SK-N-SH (cell line): ENCODE measurements around the gene UBE2I. TPM values are rescaled to one million over a fixed set of nuclear protein-coding genes. Genes with fewer than 3 reads are reported as not detected.
A peak's percentile ranks its signal among the peaks of the same experiment; 100 is the strongest.

Source experiments
- CTCF ChIA-PET: fragments of 300-600, 350-600 bp; formaldehyde crosslinking; extraction: SDS; loops from one replicate; lab custom pipeline; 2021; lab: Yijun Ruan, JAX
- POLR2A ChIA-PET: fragments of 350-600 bp; sonication (Branson Sonifier 250); formaldehyde crosslinking; extraction: SDS; loops from one replicate; lab custom pipeline; 2020; ENCODE audit warnings: antibody characterized with exemption, inconsistent platforms; lab: Yijun Ruan, JAX
- DNase-seq: peaks from one replicate; pipeline ENCODE4 v3.0.0; 2012
- H2AFZ ChIP-seq: fragments of 200-600 bp; sonication (generic); 2 replicates; pipeline ENCODE4 v1.8.1; 2016; ENCODE audit warnings: antibody characterized with exemption, mild to moderate bottlenecking, low read depth
- H3F3A ChIP-seq: fragments of 200-600 bp; sonication (generic); replicated peaks from 2 replicates; pipeline ENCODE3; 2016; ENCODE audit warnings: antibody characterized with exemption, mild to moderate bottlenecking; ENCODE audit not compliant: insufficient read depth
- H3K27ac ChIP-seq, 2 experiments: fragments of 200-500 bp in 1 of 2; fragments of 200-600 bp in 1 of 2; sonication (Bioruptor generic) in 1 of 2; sonication (generic), shearing (Covaris generic) in 1 of 2; 2 replicates each; pipeline versions ENCODE4 v1.5.1 to v1.6.1; 2014 to 2016; ENCODE audit warnings: low read depth in 2 of 2, inconsistent platforms in 1 of 2, low read length in 1 of 2, mild to moderate bottlenecking in 1 of 2, mixed read lengths in 1 of 2
- H3K27me3 ChIP-seq: fragments of 200-600 bp; sonication (generic), shearing (Covaris generic); 2 replicates; pipeline ENCODE4 v1.6.1; 2016; ENCODE audit warnings: mixed run types; ENCODE audit not compliant: insufficient read depth
- H3K36me3 ChIP-seq, 2 experiments: fragments of 200-500 bp in 1 of 2; fragments of 200-600 bp in 1 of 2; sonication (Bioruptor generic) in 1 of 2; sonication (generic) in 1 of 2; replicated peaks in 1 of 2; 2 replicates each; pipeline versions ENCODE3 to v1.5.1; 2014 to 2016; ENCODE audit warnings: low read length in 1 of 2, mild to moderate bottlenecking in 1 of 2; ENCODE audit not compliant: insufficient read depth in 2 of 2, control insufficient read depth in 1 of 2
- H3K4me1 ChIP-seq, 2 experiments: fragments of 200-500 bp in 1 of 2; fragments of 200-600 bp in 1 of 2; sonication (Bioruptor generic) in 1 of 2; sonication (generic), shearing (Covaris generic) in 1 of 2; 2 replicates each; pipeline versions ENCODE4 v1.5.1 to v1.6.1; 2014 to 2016; ENCODE audit warnings: low read depth in 1 of 2, low read length in 1 of 2, mixed run types in 1 of 2; ENCODE audit not compliant: insufficient read depth in 2 of 2, control insufficient read depth in 1 of 2
- H3K4me2 ChIP-seq: fragments of 200-600 bp; sonication (generic), shearing (Covaris generic); 2 replicates; pipeline ENCODE4 v1.6.1; 2017; ENCODE audit warnings: mixed run types
- H3K4me3 ChIP-seq, 2 experiments: fragments of 200-500 bp in 1 of 2; fragments of 200-600 bp in 1 of 2; sonication (Bioruptor generic) in 1 of 2; sonication (generic), shearing (Covaris generic) in 1 of 2; 2 replicates each; pipeline versions ENCODE4 v1.5.1 to v1.8.1; 2014 to 2016; ENCODE audit warnings: low read depth in 2 of 2, inconsistent platforms in 1 of 2, low read length in 1 of 2, mild to moderate bottlenecking in 1 of 2, mixed read lengths in 1 of 2, moderate library complexity in 1 of 2
- H3K79me2 ChIP-seq: fragments of 200-600 bp; sonication (generic); 2 replicates; pipeline ENCODE4 v1.8.1; 2017; ENCODE audit warnings: mild to moderate bottlenecking; ENCODE audit not compliant: insufficient read depth
- H3K9ac ChIP-seq: fragments of 200-600 bp; sonication (generic); 2 replicates; pipeline ENCODE4 v1.6.1; 2017; ENCODE audit warnings: mixed run types
- H3K9me2 ChIP-seq: fragments of 200-600 bp; sonication (generic); 2 replicates; pipeline ENCODE4 v1.6.1; 2017; ENCODE audit warnings: mixed run types
- H3K9me3 ChIP-seq: fragments of 200-600 bp; sonication (generic); 2 replicates; pipeline ENCODE4 v1.6.1; 2017; ENCODE audit warnings: mixed run types, mild to moderate bottlenecking, moderate library complexity
- H4K20me1 ChIP-seq: fragments of 200-600 bp; sonication (generic); 2 replicates; pipeline ENCODE4 v1.6.1; 2017; ENCODE audit warnings: mild to moderate bottlenecking, mixed run types; ENCODE audit not compliant: insufficient read depth
- FOXJ3 ChIP-seq: sonication (generic); formaldehyde crosslinking; IDR thresholded peaks from 2 replicates; pipeline ENCODE4 v1.5.1; 2020; ENCODE audit warnings: mild to moderate bottlenecking, missing genetic modification reagents
- FOXM1 ChIP-seq: IDR thresholded peaks from 2 replicates; pipeline ENCODE4 v1.4.0; 2012; ENCODE audit warnings: low read depth, mild to moderate bottlenecking
- GATA2 ChIP-seq: sonication (generic); formaldehyde crosslinking; IDR thresholded peaks from 2 replicates; pipeline ENCODE4 v1.5.0; 2020; ENCODE audit warnings: mild to moderate bottlenecking, missing genetic modification reagents
- RXRA ChIP-seq: IDR thresholded peaks from 2 replicates; pipeline ENCODE4 v1.4.0; 2012; ENCODE audit warnings: low read depth, mild to moderate bottlenecking, borderline replicate concordance
- TAF1 ChIP-seq: IDR thresholded peaks from 2 replicates; pipeline ENCODE4 v1.6.1; 2012; ENCODE audit warnings: low read depth, mild to moderate bottlenecking, low read length, moderate library complexity, borderline replicate concordance
- YY1 ChIP-seq: IDR thresholded peaks from 2 replicates; pipeline ENCODE4 v1.4.0; 2012; ENCODE audit warnings: low read depth, mild to moderate bottlenecking
- WGBS: methylation state at CpG from one replicate; pipeline ENCODE4 v1.1.6; 2017; ENCODE audit warnings: low lambda C conversion rate; 5-methylcytosine and 5-hydroxymethylcytosine counted together
- polyA plus RNA-seq, 3 experiments: library from polyadenylated mRNA; depleted of rRNA; stranded (reverse); fragments of >200 nt; gene quantifications; 2 replicates each; pipeline ENCODE4 v1.2.3, GENCODE V29; 2012
- TF ChIP-seq, protein P1 (sequence below): IDR thresholded peaks from 2 replicates; pipeline ENCODE4; 2012
- TF ChIP-seq, protein P2 (sequence below): IDR thresholded peaks from 2 replicates; pipeline ENCODE4 v1.4.0; 2012; ENCODE audit warnings: low read depth, borderline replicate concordance
- TF ChIP-seq, protein P3 (sequence below): fragments of 150-350 bp; IDR thresholded peaks from 2 replicates; pipeline ENCODE4 v1.6.1; 2017; ENCODE audit warnings: antibody characterized with exemption, low read length, low read depth, borderline replicate concordance

UBE2I gene
- polyA plus RNA-seq, 1 of the 3 experiments (the other 2 are of a cell fraction) = 107 TPM

DNA sequence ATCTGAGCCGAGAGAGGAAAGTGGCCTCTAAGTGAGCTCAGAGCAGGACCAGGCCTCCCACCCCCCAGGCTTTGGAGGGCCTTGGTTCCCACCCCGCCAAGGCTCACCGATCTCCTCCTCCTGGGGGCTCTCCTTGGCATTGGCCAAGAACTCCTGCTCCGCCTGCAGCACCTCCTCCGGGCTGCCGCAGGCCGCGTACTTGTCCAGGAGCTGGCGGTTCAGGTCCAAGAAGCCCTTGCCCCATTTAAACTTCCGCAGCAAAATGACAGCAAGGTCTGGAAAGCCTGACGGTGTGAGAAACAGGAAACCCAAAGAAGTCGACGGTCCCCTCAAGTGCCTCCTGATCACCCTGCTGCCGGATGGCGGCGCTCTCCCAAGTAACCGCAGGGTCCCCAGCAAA, 40.5 kb downstream of the UBE2I start:
- Histone ChIP-seq H3K9me2 (no peaks in the 10 kb centered on the region), H3K36me3 (peaks cover 0 to 19% of the 10 kb centered on the region in 2 experiments), H2AFZ (no peak overlapping the region), H3K4me1 (peaks cover 0 to 15% of the 10 kb centered on the region in 2 experiments; a peak in 2 of 4 replicates), H3K4me3 (no peak overlapping the region; a peak in 1 of 4 replicates), H4K20me1 (no peaks in the 10 kb centered on the region), H3F3A (no peaks in the 10 kb centered on the region), H3K27me3 (no peaks in the 10 kb centered on the region), H3K27ac (no peak overlapping the region), H3K9ac (no peak overlapping the region), H3K79me2 (peaks cover 43% of the 10 kb centered on the region), H3K9me3 (no peaks in the 10 kb centered on the region), H3K4me2 (peak overlapping the region; percentile 98; the same call in 1 of the 2 replicates)
- no peak for DNase-seq
- POLR2A ChIA-PET = no interaction called here
- CTCF ChIA-PET = interaction anchor here (0.8 to 2.3 kb wide), 3 partner anchors 12 to 565 kb away, joined by 3 to 11 read pairs (median 4); no protein-coding TSS in a partner anchor
- no peak for TF ChIP-seq FOXJ3 (CRISPR knock-in tag)
- TF ChIP-seq, protein P1, sequence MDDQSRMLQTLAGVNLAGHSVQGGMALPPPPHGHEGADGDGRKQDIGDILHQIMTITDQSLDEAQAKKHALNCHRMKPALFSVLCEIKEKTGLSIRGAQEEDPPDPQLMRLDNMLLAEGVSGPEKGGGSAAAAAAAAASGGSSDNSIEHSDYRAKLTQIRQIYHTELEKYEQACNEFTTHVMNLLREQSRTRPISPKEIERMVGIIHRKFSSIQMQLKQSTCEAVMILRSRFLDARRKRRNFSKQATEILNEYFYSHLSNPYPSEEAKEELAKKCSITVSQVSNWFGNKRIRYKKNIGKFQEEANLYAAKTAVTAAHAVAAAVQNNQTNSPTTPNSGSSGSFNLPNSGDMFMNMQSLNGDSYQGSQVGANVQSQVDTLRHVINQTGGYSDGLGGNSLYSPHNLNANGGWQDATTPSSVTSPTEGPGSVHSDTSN = no peak
- TF ChIP-seq, protein P2, sequence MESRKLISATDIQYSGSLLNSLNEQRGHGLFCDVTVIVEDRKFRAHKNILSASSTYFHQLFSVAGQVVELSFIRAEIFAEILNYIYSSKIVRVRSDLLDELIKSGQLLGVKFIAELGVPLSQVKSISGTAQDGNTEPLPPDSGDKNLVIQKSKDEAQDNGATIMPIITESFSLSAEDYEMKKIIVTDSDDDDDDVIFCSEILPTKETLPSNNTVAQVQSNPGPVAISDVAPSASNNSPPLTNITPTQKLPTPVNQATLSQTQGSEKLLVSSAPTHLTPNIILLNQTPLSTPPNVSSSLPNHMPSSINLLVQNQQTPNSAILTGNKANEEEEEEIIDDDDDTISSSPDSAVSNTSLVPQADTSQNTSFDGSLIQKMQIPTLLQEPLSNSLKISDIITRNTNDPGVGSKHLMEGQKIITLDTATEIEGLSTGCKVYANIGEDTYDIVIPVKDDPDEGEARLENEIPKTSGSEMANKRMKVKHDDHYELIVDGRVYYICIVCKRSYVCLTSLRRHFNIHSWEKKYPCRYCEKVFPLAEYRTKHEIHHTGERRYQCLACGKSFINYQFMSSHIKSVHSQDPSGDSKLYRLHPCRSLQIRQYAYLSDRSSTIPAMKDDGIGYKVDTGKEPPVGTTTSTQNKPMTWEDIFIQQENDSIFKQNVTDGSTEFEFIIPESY = no peak
- 99% methylated on average over 13 of the region's 17 CpGs for WGBS

GRCh38 chr16:1350691-1351090, 41.3 kb downstream of the UBE2I start:
- no peak overlapping the region for H3K27ac ChIP-seq
- POLR2A ChIA-PET = no interaction called here
- TF ChIP-seq TAF1 (no peak), GATA2 (no peak), RXRA (no peak), YY1 (no peak), FOXM1 (no peak)
- TF ChIP-seq, protein P3, sequence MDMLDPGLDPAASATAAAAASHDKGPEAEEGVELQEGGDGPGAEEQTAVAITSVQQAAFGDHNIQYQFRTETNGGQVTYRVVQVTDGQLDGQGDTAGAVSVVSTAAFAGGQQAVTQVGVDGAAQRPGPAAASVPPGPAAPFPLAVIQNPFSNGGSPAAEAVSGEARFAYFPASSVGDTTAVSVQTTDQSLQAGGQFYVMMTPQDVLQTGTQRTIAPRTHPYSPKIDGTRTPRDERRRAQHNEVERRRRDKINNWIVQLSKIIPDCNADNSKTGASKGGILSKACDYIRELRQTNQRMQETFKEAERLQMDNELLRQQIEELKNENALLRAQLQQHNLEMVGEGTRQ = no peak

More at GRCh38 chr16:1350691-1351090, 41.3 kb downstream of the UBE2I start:
- Histone ChIP-seq H3K9me2 (no peaks in the 10 kb centered on the region), H3K9ac (peak overlapping the region; percentile 82), H2AFZ (no peak overlapping the region), H3F3A (no peaks in the 10 kb centered on the region), H3K36me3 (peaks cover 0 to 19% of the 10 kb centered on the region in 2 experiments), H3K4me2 (peak overlapping the region; percentile 98), H3K9me3 (no peaks in the 10 kb centered on the region), H3K27me3 (no peaks in the 10 kb centered on the region), H3K4me3 (peak overlapping the region; percentile 98), H3K4me1 (peaks cover 0 to 15% of the 10 kb centered on the region in 2 experiments; a peak in 2 of 4 replicates), H4K20me1 (peaks cover 5% of the 10 kb centered on the region; the same call in 1 of the 2 replicates), H3K79me2 (peaks cover 49% of the 10 kb centered on the region)
- CTCF ChIA-PET = interaction anchor here (2.3 kb wide), 1 partner anchor 12 kb away, joined by 11 read pairs; no protein-coding TSS in a partner anchor
- WGBS = 80% methylated on average over 13 of the region's 19 CpGs
- no peak for DNase-seq
